Measurements from ENCODE around the gene ORC1. TPM values are rescaled to one million over a fixed set of nuclear protein-coding genes. Genes with fewer than 3 reads are reported as not detected.

ORC1 gene
- total RNA-seq, 1 donor = 5.2 TPM

DNA sequence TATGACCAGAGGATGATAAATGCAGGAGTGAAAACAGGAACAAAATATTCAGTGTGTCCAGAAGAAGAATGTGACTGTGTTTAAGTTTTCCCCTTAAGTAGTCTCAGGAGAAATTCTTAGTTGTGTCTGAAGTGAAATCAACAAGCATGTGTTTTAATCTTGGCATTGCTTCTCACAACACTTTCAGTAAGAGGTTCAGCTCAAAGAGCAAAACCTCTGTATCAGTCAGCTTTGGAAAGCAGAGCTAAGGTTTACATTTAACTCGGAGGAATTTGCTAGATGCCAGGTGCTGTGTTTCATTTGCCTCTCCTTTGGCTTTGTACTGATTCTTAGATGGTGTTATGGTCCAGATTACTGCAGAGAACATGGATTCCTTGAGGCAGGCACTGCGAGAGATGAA lies 66.8 kb downstream of the ORC1 start:
- no peak overlapping the region for H3K4me3 ChIP-seq (ENCODE audit: low read depth, low read length)
- no peak for DNase-seq (ENCODE audit: low read depth)
- TF ChIP-seq, protein P1, sequence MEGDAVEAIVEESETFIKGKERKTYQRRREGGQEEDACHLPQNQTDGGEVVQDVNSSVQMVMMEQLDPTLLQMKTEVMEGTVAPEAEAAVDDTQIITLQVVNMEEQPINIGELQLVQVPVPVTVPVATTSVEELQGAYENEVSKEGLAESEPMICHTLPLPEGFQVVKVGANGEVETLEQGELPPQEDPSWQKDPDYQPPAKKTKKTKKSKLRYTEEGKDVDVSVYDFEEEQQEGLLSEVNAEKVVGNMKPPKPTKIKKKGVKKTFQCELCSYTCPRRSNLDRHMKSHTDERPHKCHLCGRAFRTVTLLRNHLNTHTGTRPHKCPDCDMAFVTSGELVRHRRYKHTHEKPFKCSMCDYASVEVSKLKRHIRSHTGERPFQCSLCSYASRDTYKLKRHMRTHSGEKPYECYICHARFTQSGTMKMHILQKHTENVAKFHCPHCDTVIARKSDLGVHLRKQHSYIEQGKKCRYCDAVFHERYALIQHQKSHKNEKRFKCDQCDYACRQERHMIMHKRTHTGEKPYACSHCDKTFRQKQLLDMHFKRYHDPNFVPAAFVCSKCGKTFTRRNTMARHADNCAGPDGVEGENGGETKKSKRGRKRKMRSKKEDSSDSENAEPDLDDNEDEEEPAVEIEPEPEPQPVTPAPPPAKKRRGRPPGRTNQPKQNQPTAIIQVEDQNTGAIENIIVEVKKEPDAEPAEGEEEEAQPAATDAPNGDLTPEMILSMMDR (IDR thresholded peaks at IDR 0.05; ENCODE audit: insufficient read depth, low read depth, low read length) = no peak

DNA sequence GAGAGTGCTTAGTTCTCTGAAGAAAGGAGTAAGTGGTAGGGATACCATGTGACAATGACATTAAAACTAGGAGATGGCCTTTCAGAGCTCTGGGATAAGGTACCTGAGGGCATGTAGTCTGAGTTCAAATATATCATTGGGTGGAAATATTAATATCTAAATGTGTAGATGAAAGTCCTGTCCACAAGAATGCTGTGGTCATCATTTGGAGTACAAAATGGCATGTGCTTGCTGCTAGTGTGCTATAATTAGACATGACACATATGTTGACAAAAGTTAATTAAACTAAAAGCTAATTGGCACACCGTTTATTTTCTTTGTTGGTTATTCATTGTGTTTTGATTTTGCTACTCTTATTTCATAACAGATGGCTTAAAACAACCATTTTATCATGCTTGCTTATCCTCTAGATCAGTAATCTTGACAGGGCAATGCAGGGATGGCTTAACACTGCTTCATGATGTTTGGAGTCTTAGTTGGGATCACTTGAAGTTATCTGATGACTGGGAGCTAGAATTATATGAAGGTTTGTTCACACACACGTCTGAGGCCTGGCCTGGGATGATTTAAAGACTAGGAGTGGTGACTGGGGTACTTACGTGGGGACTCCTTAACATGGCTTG lies 69.2 kb downstream of the ORC1 start:
- H3K4me3 ChIP-seq (ENCODE audit: low read depth, low read length) = no peak overlapping the region
- peak; percentile 55 for DNase-seq (ENCODE audit: low read depth)
- TF ChIP-seq, protein P1 (IDR thresholded peaks at IDR 0.05; ENCODE audit: insufficient read depth, low read depth, low read length) = no peak

DNA sequence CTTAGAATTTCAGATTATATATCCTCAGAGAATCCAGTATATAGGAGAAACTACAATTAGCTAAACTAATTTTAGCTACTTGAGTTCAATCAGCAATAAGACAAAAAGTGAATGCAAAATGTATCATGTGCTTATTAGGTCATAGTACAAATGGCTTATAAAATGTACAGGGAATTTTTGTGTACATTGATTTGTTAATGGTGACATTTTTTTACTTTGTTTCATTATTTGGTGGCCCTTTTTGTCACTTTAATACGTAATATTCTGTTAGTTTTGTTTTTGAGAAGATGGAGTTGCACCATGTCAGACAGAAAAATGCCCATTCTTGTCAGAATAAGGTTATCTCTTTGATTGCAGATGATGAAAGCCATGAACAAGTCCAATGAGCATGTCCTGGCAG lies 71.8 kb downstream of the ORC1 start:
- TF ChIP-seq, protein P1 (IDR thresholded peaks at IDR 0.05; ENCODE audit: insufficient read depth, low read depth, low read length) = no peak
- no peak overlapping the region for H3K4me3 ChIP-seq (ENCODE audit: low read depth, low read length)

DNA sequence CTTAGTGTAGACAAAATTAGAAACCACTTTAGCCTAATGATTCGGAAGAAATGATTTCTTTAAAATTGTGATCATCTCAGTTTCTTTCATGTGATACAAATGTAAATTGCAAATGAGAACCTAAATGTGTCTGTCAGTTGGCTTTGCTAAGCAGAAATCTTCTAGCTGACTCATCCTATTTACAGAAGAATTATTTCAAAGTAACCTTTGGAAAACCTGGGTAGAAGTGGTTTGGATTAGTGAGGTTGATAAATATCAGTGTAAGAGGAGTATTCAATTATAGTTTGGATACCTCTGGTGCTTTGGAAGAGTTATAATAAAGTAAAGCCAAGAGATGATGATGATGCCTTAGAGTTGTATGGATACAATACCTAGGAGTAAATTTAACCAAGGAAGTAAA lies 75.6 kb downstream of the ORC1 start:
- DNase-seq (ENCODE audit: low read depth) = no peak

More for the DNA sequence above, 71.8 kb downstream of the ORC1 start:
- no peak for DNase-seq (ENCODE audit: low read depth)

DNA sequence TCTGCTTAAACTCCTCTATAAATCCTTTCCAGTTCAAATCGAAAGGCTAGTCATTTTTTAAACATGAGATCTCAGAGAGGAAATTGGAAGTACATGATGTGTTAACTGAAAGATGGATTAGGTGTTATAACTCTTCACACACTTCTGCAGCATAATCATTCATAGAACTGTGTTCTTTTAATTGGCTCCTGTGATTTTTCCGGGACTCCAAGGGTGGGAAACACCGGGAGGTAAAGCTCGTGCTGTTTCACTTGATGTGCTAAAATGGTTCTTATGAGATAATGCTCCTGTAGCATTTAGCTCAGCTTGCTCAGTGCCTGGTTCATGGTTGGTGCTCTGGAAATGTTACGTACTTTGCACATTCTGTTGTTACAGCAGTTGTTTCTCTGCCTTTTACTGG lies 78.4 kb downstream of the ORC1 start:
- no peak for DNase-seq (ENCODE audit: low read depth)
- TF ChIP-seq, protein P1 (IDR thresholded peaks at IDR 0.05; ENCODE audit: insufficient read depth, low read depth, low read length) = no peak
- H3K4me3 ChIP-seq (ENCODE audit: low read depth, low read length) = no peak overlapping the region

More for the DNA sequence above, 75.6 kb downstream of the ORC1 start:
- TF ChIP-seq, protein P1 (IDR thresholded peaks at IDR 0.05; ENCODE audit: insufficient read depth, low read depth, low read length) = no peak
- no peak overlapping the region for H3K4me3 ChIP-seq (ENCODE audit: low read depth, low read length)

DNA sequence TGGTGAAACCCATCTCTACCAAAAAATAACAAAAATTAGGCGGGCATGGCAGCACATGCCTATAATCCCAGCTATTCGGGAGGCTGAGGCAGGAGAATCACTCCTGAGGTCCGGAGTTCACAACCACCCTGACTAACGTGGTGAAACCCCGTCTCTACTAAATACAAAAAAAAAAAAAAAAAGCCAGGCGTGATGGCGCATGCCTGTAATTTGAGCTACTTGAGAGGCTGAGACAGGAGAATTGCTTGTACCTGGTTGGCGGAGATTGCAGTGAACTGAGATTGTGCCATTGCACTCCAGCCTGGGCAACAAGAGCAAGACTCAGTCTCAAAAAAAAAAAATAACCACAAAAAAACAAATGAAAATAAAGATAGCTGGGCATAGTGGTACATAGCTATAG lies 80.5 kb downstream of the ORC1 start:
- TF ChIP-seq, protein P1 (IDR thresholded peaks at IDR 0.05; ENCODE audit: insufficient read depth, low read depth, low read length) = no peak
- no peak for DNase-seq (ENCODE audit: low read depth)
- H3K4me3 ChIP-seq (ENCODE audit: low read depth, low read length) = no peak overlapping the region

Other genes with a start within 250 kb of the ORC1 start
- gene CC2D1B, start 38.2 kb downstream of the ORC1 start, total RNA-seq = 36.4 and 36.7 TPM in 2 replicates
- 6.8 and 12.5 TPM in 2 replicates for gene PRPF38A, start 179 bp upstream of the ORC1 start, total RNA-seq
- 31.9 and 39.7 TPM in 2 replicates for gene TUT4, start 148.7 kb upstream of the ORC1 start, total RNA-seq
- gene GPX7, start 197.9 kb upstream of the ORC1 start, total RNA-seq = 52.8 and 64.8 TPM in 2 replicates
- gene SHISAL2A, start 228.7 kb upstream of the ORC1 start, total RNA-seq = not detected in 2 replicates

Measured in fibroblast of villous mesenchyme (primary cell).